ENCODE measurements around the gene MEX3D.
A peak's percentile ranks its signal among the peaks of the same experiment; 100 is the strongest.
"Not testable (repeated sequence)": the region's sequence is repeated elsewhere in the genome, so short reads cannot be mapped to it uniquely, and the experiment has no call there.

The MEX3D gene

GRCh38 chr19:1519802-1520201, 48.3 kb downstream of the MEX3D start:
- not testable (repeated sequence) for DNase-seq (ENCODE audit: low read depth in 2 of 2)

GRCh38 chr19:1518471-1518870, 49.7 kb downstream of the MEX3D start:
- no peak for DNase-seq (ENCODE audit: low read depth in 2 of 2)

GRCh38 chr19:1516395-1516753, 51.8 kb downstream of the MEX3D start:
- no peak for DNase-seq (ENCODE audit: low read depth in 2 of 2)

- no peak for DNase-seq (ENCODE audit: low read depth in 2 of 2)
These were observed 53.0 kb downstream of the MEX3D start for GRCh38 chr19:1514986-1515721.

GRCh38 chr19:1514295-1514661, 53.8 kb downstream of the MEX3D start:
- DNase-seq (ENCODE audit: low read depth in 2 of 2): no peak

GRCh38 chr19:1513499-1514294, 54.4 kb downstream of the MEX3D start:
- no peak for DNase-seq (ENCODE audit: low read depth in 2 of 2)

GRCh38 chr19:1512671-1513498, 55.2 kb downstream of the MEX3D start, which contains the start of gene ADAMTSL5:
Gene ADAMTSL5, minus strand, starts transcription at chr19:1513019. Its CDS starts 2,076 bp downstream, at chr19:1510943.
- DNase-seq (ENCODE audit: low read depth in 2 of 2): no peak

- no peak for DNase-seq (ENCODE audit: low read depth in 2 of 2)
These were observed 56.5 kb downstream of the MEX3D start for GRCh38 chr19:1511318-1512317.

GRCh38 chr19:1510807-1511206, 57.3 kb downstream of the MEX3D start:
- no peak for DNase-seq (ENCODE audit: low read depth in 2 of 2)

- no peak for DNase-seq (ENCODE audit: low read depth in 2 of 2)
These were observed 57.7 kb downstream of the MEX3D start for GRCh38 chr19:1510442-1510806.

GRCh38 chr19:1509602-1510441, 58.3 kb downstream of the MEX3D start:
- no peak for DNase-seq (ENCODE audit: low read depth in 2 of 2)

GRCh38 chr19:1508507-1508856, 59.6 kb downstream of the MEX3D start:
- DNase-seq (ENCODE audit: low read depth in 2 of 2): no peak

- DNase-seq (ENCODE audit: low read depth in 2 of 2): peak; percentile 92 to 93
These were observed 60.2 kb downstream of the MEX3D start for GRCh38 chr19:1507763-1508506.

- no peak for DNase-seq (ENCODE audit: low read depth in 2 of 2)
These were observed 60.9 kb downstream of the MEX3D start for GRCh38 chr19:1507192-1507660.

GRCh38 chr19:1505991-1506881, 61.9 kb downstream of the MEX3D start:
- DNase-seq (ENCODE audit: low read depth in 2 of 2): no peak

- no peak for DNase-seq (ENCODE audit: low read depth in 2 of 2)
These were observed 63.1 kb downstream of the MEX3D start for GRCh38 chr19:1505012-1505411.

Data from fibroblast of skin of left quadriceps (primary cell).